ENCODE data around the gene TEX264. TPM values are rescaled to one million over a fixed set of nuclear protein-coding genes. Genes with fewer than 3 reads are reported as not detected.

TEX264 gene
- total RNA-seq, 2 experiments from 2014 or later: 24.9 to 25.9 TPM

DNA sequence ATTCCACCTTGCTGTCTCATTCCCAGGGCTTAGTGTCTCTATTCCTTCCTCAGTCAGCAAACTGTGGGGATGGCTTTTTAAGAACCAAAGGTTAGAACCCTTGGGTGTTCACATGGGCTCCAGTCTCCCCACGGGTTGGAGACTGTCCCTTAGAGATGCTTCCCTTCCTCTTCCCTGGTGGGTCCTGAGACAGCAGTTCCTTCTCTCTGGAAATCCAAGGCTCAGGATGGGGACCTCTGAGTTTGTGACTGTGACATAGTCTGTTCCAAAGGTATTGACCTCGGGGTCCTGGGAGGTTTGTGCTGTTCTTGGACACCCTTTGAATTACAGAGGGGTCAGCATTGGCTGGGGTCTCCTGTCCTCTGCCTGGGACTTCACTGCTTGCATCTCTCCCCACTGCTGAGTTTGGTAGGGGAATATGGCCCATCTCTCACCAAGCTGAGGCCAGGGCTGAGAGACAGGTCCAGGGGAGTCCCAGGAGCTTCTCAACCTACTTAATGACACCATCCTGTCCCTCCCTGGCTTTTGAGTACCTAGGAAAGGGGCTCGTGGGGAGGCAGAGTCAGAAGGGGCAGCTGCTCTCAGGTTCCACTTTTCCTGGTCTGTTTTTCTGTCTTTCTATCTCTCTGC, 37.3 kb downstream of the TEX264 start:
- peaks cover 23% of the 10 kb centered on the region for H3K36me3 ChIP-seq (ENCODE audit: insufficient read depth, low read length)
- POLR2A ChIA-PET: no interaction called here
- DNase-seq: peak in 1 of 14 experiments; percentile 4
- H3K27ac ChIP-seq (ENCODE audit: low read depth in 1 of 2, low read length in 2 of 2): no peak overlapping the region
- ATAC-seq (ENCODE audit: poor library complexity): no peak
- intact Hi-C loops (cut with DNase I, micrococcal nuclease): no loop called here
- no peaks in the 10 kb centered on the region for H3K27me3 Mint-ChIP-seq
- H3K9me3 Mint-ChIP-seq: no peaks in the 10 kb centered on the region
- no peak overlapping the region for H3K4me3 ChIP-seq (ENCODE audit: low read length)
- no peaks in the 10 kb centered on the region for H3K27me3 ChIP-seq (ENCODE audit: control insufficient read depth in 1 of 2, insufficient read depth in 2 of 2, low read length in 2 of 2)
- H3K4me1 ChIP-seq (ENCODE audit: insufficient read depth, low read length): peaks cover 4% of the 10 kb centered on the region
- H3K4me3 Mint-ChIP-seq: no peak overlapping the region
- CTCF ChIA-PET: no interaction called here
- H3K4me1 Mint-ChIP-seq (ENCODE audit: low read depth): peaks cover 29% of the 10 kb centered on the region
- H3K9me3 ChIP-seq (ENCODE audit: control insufficient read depth in 1 of 2, insufficient read depth in 1 of 2, low read length in 2 of 2): no peaks in the 10 kb centered on the region
- H3K36me3 Mint-ChIP-seq (ENCODE audit: low read depth): peaks cover 26% of the 10 kb centered on the region
- no peak overlapping the region for H3K27ac Mint-ChIP-seq
- no peak for TF ChIP-seq CTCF (IDR thresholded peaks at IDR 0.05)

DNA sequence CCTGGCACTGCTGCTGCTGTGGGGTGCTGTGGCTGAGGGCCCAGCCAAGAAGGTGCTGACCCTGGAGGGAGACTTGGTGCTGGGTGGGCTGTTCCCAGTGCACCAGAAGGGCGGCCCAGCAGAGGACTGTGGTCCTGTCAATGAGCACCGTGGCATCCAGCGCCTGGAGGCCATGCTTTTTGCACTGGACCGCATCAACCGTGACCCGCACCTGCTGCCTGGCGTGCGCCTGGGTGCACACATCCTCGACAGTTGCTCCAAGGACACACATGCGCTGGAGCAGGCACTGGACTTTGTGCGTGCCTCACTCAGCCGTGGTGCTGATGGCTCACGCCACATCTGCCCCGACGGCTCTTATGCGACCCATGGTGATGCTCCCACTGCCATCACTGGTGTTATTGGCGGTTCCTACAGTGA, 38.0 kb downstream of the TEX264 start:
- Histone ChIP-seq H3K9me3 (ENCODE audit: control insufficient read depth in 1 of 2, insufficient read depth in 1 of 2, low read length in 2 of 2) (no peaks in the 10 kb centered on the region), H3K4me1 (ENCODE audit: insufficient read depth, low read length) (peaks cover 4% of the 10 kb centered on the region), H3K27me3 (ENCODE audit: control insufficient read depth in 1 of 2, insufficient read depth in 2 of 2, low read length in 2 of 2) (no peaks in the 10 kb centered on the region), H3K27ac (ENCODE audit: low read depth in 1 of 2, low read length in 2 of 2) (no peak overlapping the region), H3K36me3 (ENCODE audit: insufficient read depth, low read length) (peaks cover 16% of the 10 kb centered on the region), H3K4me3 (ENCODE audit: low read length) (no peak overlapping the region)
- no peak for TF ChIP-seq CTCF (IDR thresholded peaks at IDR 0.05)
- H3K9me3 Mint-ChIP-seq: no peaks in the 10 kb centered on the region
- ChIA-PET POLR2A (no interaction called here), CTCF (no interaction called here)
- no peaks in the 10 kb centered on the region for H3K27me3 Mint-ChIP-seq
- no peak overlapping the region for H3K27ac Mint-ChIP-seq
- no peak overlapping the region for H3K4me3 Mint-ChIP-seq
- H3K4me1 Mint-ChIP-seq (ENCODE audit: low read depth): peaks cover 27% of the 10 kb centered on the region
- H3K36me3 Mint-ChIP-seq (ENCODE audit: low read depth): peaks cover 24% of the 10 kb centered on the region
- ATAC-seq (ENCODE audit: poor library complexity) (no peak), DNase-seq (peak in 2 of 14 experiments; percentile 14 to 21)
- intact Hi-C loops (cut with DNase I, micrococcal nuclease): no loop called here

GRCh38 chr3:51709675-51710074, 38.6 kb downstream of the TEX264 start:
- DNase-seq (peak in 1 of 14 experiments; percentile 3), ATAC-seq (ENCODE audit: poor library complexity) (no peak)
- Histone ChIP-seq H3K4me1 (ENCODE audit: insufficient read depth, low read length) (peaks cover 4% of the 10 kb centered on the region), H3K4me3 (ENCODE audit: low read length) (no peak overlapping the region), H3K27ac (ENCODE audit: low read depth in 1 of 2, low read length in 2 of 2) (no peak overlapping the region), H3K36me3 (ENCODE audit: insufficient read depth, low read length) (peaks cover 10% of the 10 kb centered on the region), H3K27me3 (ENCODE audit: control insufficient read depth in 1 of 2, insufficient read depth in 2 of 2, low read length in 2 of 2) (no peaks in the 10 kb centered on the region), H3K9me3 (ENCODE audit: control insufficient read depth in 1 of 2, insufficient read depth in 1 of 2, low read length in 2 of 2) (no peaks in the 10 kb centered on the region)
- Mint-ChIP-seq H3K27me3 (no peaks in the 10 kb centered on the region), H3K4me1 (ENCODE audit: low read depth) (peaks cover 21% of the 10 kb centered on the region), H3K9me3 (no peaks in the 10 kb centered on the region), H3K27ac (no peak overlapping the region), H3K36me3 (ENCODE audit: low read depth) (peaks cover 18% of the 10 kb centered on the region), H3K4me3 (no peak overlapping the region)
- CTCF ChIA-PET: no interaction called here
- intact Hi-C loops (cut with DNase I, micrococcal nuclease): no loop called here
- POLR2A ChIA-PET: no interaction called here
- TF ChIP-seq CTCF (IDR thresholded peaks at IDR 0.05): no peak
